Measurements from ENCODE around the gene MFN2. TPM values are rescaled to one million over a fixed set of nuclear protein-coding genes. Genes with fewer than 3 reads are reported as not detected.
"Not testable (repeated sequence)": the region's sequence is repeated elsewhere in the genome, so short reads cannot be mapped to it uniquely, and the experiment has no call there.

Gene MFN2
- 78.9 and 80.1 TPM in 2 replicates for total RNA-seq
- long read RNA-seq, full-length matches to known transcripts = 27 of 60 reads
- long read RNA-seq, partial matches to known transcripts = 10 of 60 reads
- long read RNA-seq, other reads (novel, unspliced or antisense) = 23 of 60 reads

DNA sequence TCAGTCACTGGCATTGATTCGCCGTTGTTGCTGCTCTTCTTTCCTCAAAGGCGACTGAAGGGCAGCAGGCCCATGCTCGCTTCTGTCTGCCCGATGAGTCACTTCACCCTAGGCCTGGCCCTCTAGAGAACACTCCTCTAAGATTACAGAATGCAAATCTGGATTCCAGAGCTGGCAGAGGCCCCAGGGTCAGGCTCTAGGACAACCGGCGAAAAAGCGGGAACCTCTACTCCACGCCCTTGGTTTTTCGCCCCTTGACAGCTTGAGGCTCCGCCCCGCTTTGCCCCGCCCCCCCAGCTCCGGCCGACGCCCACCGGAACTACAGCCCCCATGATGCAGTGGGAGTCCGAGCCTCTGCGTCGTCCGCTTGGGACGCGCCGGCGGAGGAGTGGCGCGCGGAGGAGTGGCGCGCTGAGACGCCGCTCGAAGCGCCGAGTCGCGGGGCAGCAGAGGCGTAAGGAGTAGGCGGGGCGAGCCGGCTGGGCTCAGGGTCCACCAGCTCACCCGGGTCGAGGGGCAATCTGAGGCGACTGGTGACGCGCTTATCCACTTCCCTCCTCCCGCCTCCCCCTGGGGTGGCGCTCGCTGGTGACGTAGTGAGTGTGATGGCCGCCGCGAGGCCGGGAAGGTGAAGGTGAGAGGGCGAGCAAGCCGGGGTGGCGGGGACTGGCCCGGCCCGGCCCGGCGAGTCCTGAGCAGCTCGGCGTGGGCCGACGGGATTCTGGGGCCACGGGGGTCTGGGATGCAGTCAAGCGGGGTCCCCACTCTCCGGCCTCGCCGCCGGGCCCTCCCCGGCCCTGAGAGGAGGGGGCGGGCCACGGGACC is at the start of gene MFN2:
TSS of gene MFN2 (plus strand) at position 594 of the 825 bp plus-strand sequence. CDS start 8,725 bp downstream, outside the sequence.
- Mint-ChIP-seq H3K27ac (ENCODE audit: unreplicated experiment) (peak within 1 kb of the TSS; percentile 99), H3K27me3 (ENCODE audit: low read depth) (no peaks in the 10 kb centered on the region), H3K4me3 (peak within 1 kb of the TSS; percentile 95), H3K4me1 (peaks cover 24% of the 10 kb centered on the region), H3K9me3 (no peaks in the 10 kb centered on the region), H3K36me3 (ENCODE audit: low read depth) (no peaks in the 10 kb centered on the region)
- TF ChIP-seq CTCF (conservative IDR thresholded peaks at IDR 0.05) = no peak
- DNase-seq (ENCODE audit: low read depth, low spot score) = peak; percentile 93

DNA sequence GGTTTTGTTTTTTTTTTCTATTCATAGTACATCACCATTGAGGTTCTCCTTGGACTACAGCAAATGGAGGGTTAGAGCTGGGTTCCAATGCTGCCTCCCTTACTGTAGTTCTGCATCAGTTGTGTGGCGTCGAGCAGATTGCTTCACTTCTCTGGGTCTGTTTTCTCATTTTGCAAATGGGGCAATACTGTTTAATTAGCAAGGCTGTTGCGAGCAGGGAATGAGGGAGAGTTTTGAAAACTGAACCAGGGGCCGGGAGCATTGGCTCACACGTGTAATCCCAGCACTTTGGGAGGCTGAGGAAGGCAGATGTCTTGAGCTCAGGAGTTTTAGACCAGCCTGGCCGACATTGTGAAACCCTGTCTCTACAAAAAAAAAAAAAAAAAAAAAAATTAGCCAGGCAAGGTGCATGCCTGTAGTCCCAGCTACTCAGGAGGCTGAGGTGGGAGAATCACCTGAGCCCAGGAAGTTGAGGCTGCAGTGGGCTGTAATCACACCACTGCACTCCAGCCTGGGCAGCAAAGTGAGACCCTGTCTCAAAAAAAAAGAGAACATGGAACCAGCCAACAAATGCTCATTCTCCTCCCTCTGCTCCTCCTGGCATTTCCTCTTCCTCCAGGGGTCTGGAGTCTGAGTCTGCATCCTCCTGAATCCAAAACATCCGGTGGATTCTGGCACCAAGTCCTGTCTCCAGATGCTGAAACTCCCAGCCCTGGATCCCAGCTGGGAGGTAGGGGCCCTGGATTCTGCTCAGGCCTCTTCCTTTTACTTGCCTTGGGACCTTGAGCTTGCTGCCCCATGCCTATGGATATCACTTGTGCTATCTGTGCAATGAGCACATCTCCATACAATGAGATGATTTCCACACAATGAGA is 49.4 kb upstream of the MFN2 start:
- H3K27me3 Mint-ChIP-seq (ENCODE audit: low read depth) = no peaks in the 10 kb centered on the region
- no peaks in the 10 kb centered on the region for H3K9me3 Mint-ChIP-seq
- TF ChIP-seq CTCF (conservative IDR thresholded peaks at IDR 0.05) = no peak
- no peak for DNase-seq (ENCODE audit: low read depth, low spot score)
- H3K36me3 Mint-ChIP-seq (ENCODE audit: low read depth) = no peaks in the 10 kb centered on the region
- no peak overlapping the region for H3K27ac Mint-ChIP-seq (ENCODE audit: unreplicated experiment)
- H3K4me3 Mint-ChIP-seq = peak overlapping the region; percentile 61
- peaks cover 29% of the 10 kb centered on the region for H3K4me1 Mint-ChIP-seq

DNA sequence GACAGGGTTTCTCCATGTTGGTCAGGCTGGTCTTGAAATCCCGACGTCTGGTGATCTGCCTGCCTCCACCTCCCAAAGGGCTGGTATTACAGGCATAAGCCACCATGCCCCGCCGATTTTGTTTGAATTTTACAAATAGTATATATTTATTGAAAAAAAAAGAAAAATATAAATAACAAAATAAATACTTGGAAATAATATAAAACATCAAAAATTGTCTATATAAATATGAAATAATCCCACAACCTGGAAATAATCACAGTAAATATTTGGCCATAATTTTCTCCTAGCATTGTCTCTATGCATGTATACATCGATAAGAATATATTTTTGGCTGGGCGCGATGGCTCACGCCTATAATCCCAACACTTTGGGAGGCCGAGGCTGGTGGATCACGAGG is 48.4 kb upstream of the MFN2 start:
- Mint-ChIP-seq H3K27ac (ENCODE audit: unreplicated experiment) (no peak overlapping the region), H3K9me3 (no peaks in the 10 kb centered on the region), H3K27me3 (ENCODE audit: low read depth) (no peaks in the 10 kb centered on the region), H3K4me3 (peak overlapping the region; percentile 51), H3K4me1 (peaks cover 22% of the 10 kb centered on the region), H3K36me3 (ENCODE audit: low read depth) (no peaks in the 10 kb centered on the region)
- no peak for DNase-seq (ENCODE audit: low read depth, low spot score)
- TF ChIP-seq CTCF (conservative IDR thresholded peaks at IDR 0.05) = no peak

GRCh38 chr1:11934302-11935056 is 45.8 kb upstream of the MFN2 start, which contains the start of gene PLOD1:
Gene PLOD1, plus strand, starts transcription at chr1:11934717. Its CDS starts 63 bp downstream, at chr1:11934780.
- TF ChIP-seq CTCF (conservative IDR thresholded peaks at IDR 0.05) = no peak
- peak within 1 kb of the TSS; percentile 92 for H3K27ac Mint-ChIP-seq (ENCODE audit: unreplicated experiment)
- H3K9me3 Mint-ChIP-seq = no peaks in the 10 kb centered on the region
- peak within 1 kb of the TSS; percentile 88 for H3K4me3 Mint-ChIP-seq
- peak; percentile 64 for DNase-seq (ENCODE audit: low read depth, low spot score)
- H3K4me1 Mint-ChIP-seq = peaks cover 20% of the 10 kb centered on the region
- no peaks in the 10 kb centered on the region for H3K27me3 Mint-ChIP-seq (ENCODE audit: low read depth)
- no peaks in the 10 kb centered on the region for H3K36me3 Mint-ChIP-seq (ENCODE audit: low read depth)

DNA sequence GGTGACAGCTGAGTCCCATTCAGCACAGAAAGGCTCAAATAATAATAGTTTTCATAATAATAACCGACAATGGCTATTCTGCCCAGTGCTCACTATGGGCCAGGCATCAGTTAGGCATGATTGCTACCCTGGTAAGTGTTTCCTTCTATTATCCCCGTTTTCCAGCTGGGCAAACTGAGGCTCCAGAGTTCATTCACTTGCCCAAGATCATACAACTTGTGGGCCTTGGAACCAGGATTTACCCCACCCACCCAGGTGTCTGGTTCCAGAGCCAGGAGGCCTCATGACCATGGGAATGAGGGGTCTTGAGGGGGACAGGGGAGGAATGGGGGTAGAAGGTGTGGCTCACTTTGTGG is 45.2 kb upstream of the MFN2 start:
- H3K36me3 Mint-ChIP-seq (ENCODE audit: low read depth) = no peaks in the 10 kb centered on the region
- H3K9me3 Mint-ChIP-seq = no peaks in the 10 kb centered on the region
- peak overlapping the region; percentile 88 for H3K4me3 Mint-ChIP-seq
- no peaks in the 10 kb centered on the region for H3K27me3 Mint-ChIP-seq (ENCODE audit: low read depth)
- no peak for TF ChIP-seq CTCF (conservative IDR thresholded peaks at IDR 0.05)
- peaks cover 20% of the 10 kb centered on the region for H3K4me1 Mint-ChIP-seq
- no peak for DNase-seq (ENCODE audit: low read depth, low spot score)
- no peak overlapping the region for H3K27ac Mint-ChIP-seq (ENCODE audit: unreplicated experiment)

GRCh38 chr1:11935733-11936132 is 44.5 kb upstream of the MFN2 start:
- H3K36me3 Mint-ChIP-seq (ENCODE audit: low read depth); DNase-seq (ENCODE audit: low read depth, low spot score); H3K4me3 Mint-ChIP-seq; H3K27me3 Mint-ChIP-seq (ENCODE audit: low read depth); H3K27ac Mint-ChIP-seq (ENCODE audit: unreplicated experiment); H3K9me3 Mint-ChIP-seq: not testable (repeated sequence)
- H3K4me1 Mint-ChIP-seq = peaks cover 17% of the 10 kb centered on the region
